HCT116 (cell line): Measurements from ENCODE around the gene PNRC1.

Experiments used
- EGR1 ChIP-seq: IDR thresholded peaks from 2 replicates; pipeline ENCODE4 v1.6.1; 2012; ENCODE audit warnings: low read depth
- EZH2 ChIP-seq: fragments of 200-600 bp; sonication (generic); IDR thresholded peaks from 2 replicates; pipeline ENCODE4 v1.6.1; 2017; ENCODE audit warnings: antibody characterized with exemption, mixed run types
- POLR2A ChIP-seq: IDR thresholded peaks from 2 replicates; pipeline ENCODE4 v1.7.0; 2011; ENCODE audit warnings: borderline replicate concordance; ENCODE audit not compliant: insufficient read depth, insufficient read length; ENCODE audit errors: extremely low read depth
- POLR2AphosphoS5 ChIP-seq: IDR thresholded peaks from 2 replicates; pipeline ENCODE4 v1.6.1; 2011; ENCODE audit warnings: mild to moderate bottlenecking, low read depth, low read length, moderate library complexity

DNA sequence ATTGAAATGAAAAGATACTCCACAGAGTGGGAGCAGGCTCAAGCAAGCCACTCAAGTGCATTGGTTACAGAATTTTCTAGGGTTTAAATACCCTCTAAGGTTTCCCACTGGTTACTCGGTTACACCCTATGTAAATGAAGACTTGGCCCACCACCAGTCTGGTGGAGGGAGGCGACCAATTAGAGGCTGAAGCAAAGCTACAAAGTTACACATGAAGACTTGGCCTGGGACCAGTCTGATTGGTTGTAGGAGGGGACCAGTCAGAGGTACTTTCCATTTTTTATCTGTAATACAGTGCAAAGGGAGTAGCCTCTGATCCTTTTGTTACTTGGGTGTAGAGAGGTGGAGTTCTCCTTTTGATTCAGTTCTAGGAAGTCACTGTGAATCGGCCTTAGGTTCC lies 29.7 kb downstream of the PNRC1 start:
- TF ChIP-seq POLR2AphosphoS5 (no peak), EZH2 (no peak), POLR2A (no peak), EGR1 (no peak)
